SK-N-SH treated with all-trans-retinoic acid at 6 μM for 48 hours (cell line): Measurements from ENCODE around the gene RNF111.
"Not testable (repeated sequence)": the region's sequence is repeated elsewhere in the genome, so short reads cannot be mapped to it uniquely, and the experiment has no call there.

ENCODE experiments used
- ATAC-seq: fragments of 200-7000 bp; cut with Tn5 transposase; 3 replicates; pipeline ENCODE4 v1.9.1; 2020; ENCODE audit warnings: mild to moderate bottlenecking, moderate library complexity
- CREB5 ChIP-seq: fragments of 250-450 bp; sonication (Bioruptor Pico); IDR thresholded peaks from 2 replicates; pipeline ENCODE4 v1.5.1; 2020; ENCODE audit warnings: low read depth, mild to moderate bottlenecking, moderate library complexity
- CSDC2 ChIP-seq: fragments of 250-450 bp; sonication (Bioruptor Pico); IDR thresholded peaks from 2 replicates; pipeline ENCODE4 v1.5.0; 2020; ENCODE audit warnings: mild to moderate bottlenecking, moderate library complexity
- CSRNP3 ChIP-seq: fragments of 250-450 bp; sonication (Bioruptor Pico); IDR thresholded peaks from 2 replicates; pipeline ENCODE4 v1.5.1; 2021; ENCODE audit warnings: mild to moderate bottlenecking, moderate library complexity
- ESRRG ChIP-seq: fragments of 250-450 bp; sonication (Bioruptor Pico); IDR thresholded peaks from 2 replicates; pipeline ENCODE4 v1.6.1; 2021; ENCODE audit warnings: mild to moderate bottlenecking
- ISL1 ChIP-seq: fragments of 250-450 bp; sonication (Bioruptor Pico); IDR thresholded peaks from 2 replicates; pipeline ENCODE4 v2.1.2; 2022; ENCODE audit warnings: mild to moderate bottlenecking, moderate library complexity
- OSR1 ChIP-seq: fragments of 250-450 bp; sonication (Bioruptor Pico); IDR thresholded peaks from 2 replicates; pipeline ENCODE4 v1.8.0; 2022; ENCODE audit warnings: moderate library complexity, mild to moderate bottlenecking, inconsistent platforms
- PATZ1 ChIP-seq: fragments of 250-450 bp; sonication (Bioruptor Pico); IDR thresholded peaks from 2 replicates; pipeline ENCODE4 v1.8.0; 2020; ENCODE audit warnings: mild to moderate bottlenecking, moderate library complexity, borderline replicate concordance
- POU6F1 ChIP-seq: fragments of 250-450 bp; sonication (Bioruptor Pico); IDR thresholded peaks from 2 replicates; pipeline ENCODE4 v1.8.0; 2021; ENCODE audit warnings: low read depth, mild to moderate bottlenecking, moderate library complexity, borderline replicate concordance
- RARB ChIP-seq: fragments of 250-450 bp; sonication (Bioruptor Pico); IDR thresholded peaks from 2 replicates; pipeline ENCODE4 v1.8.0; 2021; ENCODE audit warnings: mild to moderate bottlenecking, moderate library complexity
- TCF4 ChIP-seq: fragments of 250-450 bp; sonication (Bioruptor Pico); IDR thresholded peaks from 2 replicates; pipeline ENCODE4 v1.8.0; 2021; ENCODE audit warnings: mild to moderate bottlenecking, moderate library complexity, borderline replicate concordance
- TOX ChIP-seq: fragments of 250-450 bp; sonication (Bioruptor Pico); IDR thresholded peaks from 2 replicates; pipeline ENCODE4 v1.8.0; 2021; ENCODE audit warnings: mild to moderate bottlenecking, moderate library complexity, borderline replicate concordance
- TSHZ2 ChIP-seq: fragments of 250-450 bp; sonication (Bioruptor Pico); IDR thresholded peaks from 2 replicates; pipeline ENCODE4 v1.5.0; 2020; ENCODE audit warnings: mild to moderate bottlenecking, moderate library complexity
- ZC3H10 ChIP-seq: fragments of 250-450 bp; sonication (Bioruptor Pico); IDR thresholded peaks from 2 replicates; pipeline ENCODE4 v1.5.1; 2021; ENCODE audit warnings: mild to moderate bottlenecking, moderate library complexity
- ZFP3 ChIP-seq: fragments of 250-450 bp; sonication (Bioruptor Pico); IDR thresholded peaks from 2 replicates; pipeline ENCODE4 v1.5.0; 2020; ENCODE audit warnings: mild to moderate bottlenecking, moderate library complexity
- ZFP30 ChIP-seq: fragments of 450-650 bp; formaldehyde crosslinking; IDR thresholded peaks from 2 replicates; pipeline ENCODE4 v1.5.0; 2022; ENCODE audit warnings: mild to moderate bottlenecking, moderate library complexity
- ZNF565 ChIP-seq: fragments of 450-650 bp; formaldehyde crosslinking; conservative IDR thresholded peaks from 2 replicates; pipeline ENCODE4 v1.5.0; 2020; ENCODE audit warnings: low read depth, mild to moderate bottlenecking, moderate library complexity
- ZNF70 ChIP-seq: fragments of 450-650 bp; formaldehyde crosslinking; IDR thresholded peaks from 2 replicates; pipeline ENCODE4 v1.5.0; 2020; ENCODE audit warnings: mild to moderate bottlenecking, moderate library complexity

RNF111 gene

GRCh38 chr15:59143281-59143680, 155.8 kb downstream of the RNF111 start:
- no peak for TF ChIP-seq ZFP3 (CRISPR knock-in tag)
- TF ChIP-seq RARB (CRISPR knock-in tag), result no peak
- no peak for TF ChIP-seq CREB5
- TF ChIP-seq ZNF70, result no peak
- TF ChIP-seq CSDC2 (CRISPR knock-in tag), result no peak
- no peak for TF ChIP-seq OSR1
- TF ChIP-seq ZFP30 (CRISPR knock-in tag), result no peak
- TF ChIP-seq POU6F1, result no peak
- no peak for TF ChIP-seq ISL1 (CRISPR knock-in tag)
- TF ChIP-seq TCF4 (CRISPR knock-in tag), result no peak
- no peak for TF ChIP-seq ZNF565 (CRISPR knock-in tag)
- TF ChIP-seq CSRNP3 (CRISPR knock-in tag), result no peak
- TF ChIP-seq PATZ1 (CRISPR knock-in tag), result no peak
- TF ChIP-seq ZC3H10, result no peak
- no peak for TF ChIP-seq TSHZ2
- TF ChIP-seq TOX, result no peak
- TF ChIP-seq ESRRG (CRISPR knock-in tag), result no peak
- TF ChIP-seq, all 23 proteins: peak for 0
- no peak for ATAC-seq

DNA sequence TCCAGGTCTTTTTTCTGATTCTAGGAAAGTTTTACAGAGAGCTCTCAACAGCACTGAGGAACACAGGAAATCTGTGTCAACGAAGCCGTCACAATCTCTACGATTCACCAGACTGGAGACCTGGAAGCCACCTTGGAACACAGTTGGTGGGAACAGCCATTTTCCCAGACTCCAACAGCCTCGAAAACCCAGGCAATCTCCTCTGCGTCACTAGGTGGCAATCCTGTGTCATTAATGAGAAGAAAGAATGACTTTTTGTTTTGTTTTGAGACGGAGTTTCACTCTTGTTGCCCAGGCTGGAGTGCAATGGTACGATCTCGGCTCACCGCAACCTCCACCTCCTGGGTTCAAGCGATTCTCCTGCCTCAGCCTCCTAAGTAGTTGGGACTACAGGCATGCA, 157.1 kb downstream of the RNF111 start:
- ATAC-seq, result not testable (repeated sequence)
